Breast epithelium (tissue), 4 donors: ENCODE measurements around the gene DBN1. TPM values are rescaled to one million over a fixed set of nuclear protein-coding genes. Genes with fewer than 3 reads are reported as not detected.

ENCODE experiments used
- DNase-seq, 2 donors: peaks; one replicate each; pipeline ENCODE4 v3.0.0-alpha.2; 2019; ENCODE audit warnings: low spot score in 2 of 2
- H3K27ac ChIP-seq, 2 donors: fragments of 200-600 bp; sonication (generic) in 1 of 2; one replicate each; pipeline ENCODE4 v1.5.1; 2016 to 2019; ENCODE audit warnings: mild to moderate bottlenecking in 1 of 2
- H3K27me3 ChIP-seq, 2 donors: fragments of 200-600 bp; sonication (generic) in 1 of 2; one replicate each; pipeline versions ENCODE4 v1.5.1 to v1.6.0; 2017 to 2019; ENCODE audit warnings: control low read depth in 1 of 2, mild to moderate bottlenecking in 1 of 2
- H3K36me3 ChIP-seq: fragments of 200-600 bp; one replicate; pipeline ENCODE4 v1.5.1; 2019
- H3K4me1 ChIP-seq, 2 donors: fragments of 200-600 bp; sonication (generic); one replicate each; pipeline ENCODE4 v1.5.1; 2016 to 2019; ENCODE audit warnings: control low read depth in 1 of 2
- H3K4me3 ChIP-seq, 3 donors: fragments of 200-600 bp; sonication (generic); 1 replicate in 2 of 3; 2 replicates in 1 of 3; pipeline ENCODE4 v1.5.1; 2016 to 2019; ENCODE audit warnings: mild to moderate bottlenecking in 3 of 3, moderate library complexity in 2 of 3
- H3K9me3 ChIP-seq, 2 donors: fragments of 200-600 bp; sonication (generic) in 1 of 2; one replicate each; pipeline ENCODE4 v1.5.1; 2016 to 2019; ENCODE audit warnings: control low read depth in 1 of 2
- POLR2A ChIP-seq: fragments of 450-650 bp; IDR thresholded peaks from one replicate; pipeline ENCODE4 v1.6.1; 2016; ENCODE audit warnings: antibody characterized with exemption, mild to moderate bottlenecking, moderate library complexity
- POLR2AphosphoS5 ChIP-seq, 3 donors: sonication (generic); formaldehyde crosslinking; IDR thresholded peaks; one replicate each; pipeline ENCODE4 v1.6.1; 2017; ENCODE audit warnings: antibody characterized with exemption in 3 of 3
- intact Hi-C: fragments of 100-400 bp; cut with DNase I; formaldehyde crosslinking; loops from one replicate; pipeline ENCODE4 v1.15.1; 2023; ENCODE audit warnings: low total_unique reads
- total RNA-seq, 3 donors: library from RNA; depleted of rRNA; stranded (reverse); fragments of >200 nt; gene quantifications; one replicate each; pipeline ENCODE4 v1.1.0, GENCODE V29; 2016
- TF ChIP-seq, protein P1 (sequence below), 3 donors: fragments of 450-650 bp; IDR thresholded peaks; one replicate each; pipeline ENCODE4 v1.5.1; 2016 to 2017; ENCODE audit warnings: antibody characterized with exemption in 3 of 3, mild to moderate bottlenecking in 3 of 3, moderate library complexity in 3 of 3

DBN1 gene
- total RNA-seq, 3 donors from 2014 or later = 30.7 to 94.6 (median 61.3) TPM

DNA sequence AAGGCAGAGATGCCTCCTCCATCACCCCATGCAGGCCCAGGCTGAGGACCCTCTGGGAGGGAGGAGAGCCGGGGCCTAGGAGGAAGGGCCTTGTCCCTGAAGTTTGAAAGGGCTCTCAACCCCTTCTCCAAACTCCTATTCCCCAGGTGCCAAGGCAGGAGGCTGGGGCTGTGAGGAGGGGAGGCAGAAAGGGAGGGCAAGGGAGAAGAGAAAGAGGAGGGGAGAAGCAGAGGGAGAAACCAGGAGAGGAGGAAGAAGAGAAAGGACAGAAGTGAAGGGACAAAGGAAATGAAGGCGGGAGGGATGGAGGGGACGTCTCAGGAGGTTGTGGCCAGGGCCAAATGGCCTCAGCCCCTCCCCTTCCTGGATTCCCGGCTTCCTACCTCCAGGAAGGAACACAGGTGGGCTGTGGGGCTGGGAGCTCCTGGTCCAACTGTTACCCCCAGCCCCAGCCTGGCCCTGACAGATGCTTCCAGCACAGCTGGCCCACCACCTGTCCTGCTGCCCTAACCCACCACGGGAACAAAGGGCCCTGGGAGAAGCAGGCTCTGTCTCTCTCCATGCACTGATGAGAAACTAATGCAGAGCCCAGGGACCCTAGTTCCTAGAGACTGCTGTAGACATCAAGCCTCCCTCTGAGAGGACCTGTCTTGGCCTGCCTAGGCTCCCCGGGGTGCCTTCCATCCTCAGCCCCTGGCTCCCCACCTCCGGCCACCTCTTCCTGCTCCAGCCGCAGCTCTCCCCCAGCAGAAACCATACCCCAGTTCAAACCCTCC is 3.5 kb downstream of the DBN1 start:
- Histone ChIP-seq H3K36me3 (no peaks in the 10 kb centered on the region), H3K27me3 (no peaks in the 10 kb centered on the region), H3K9me3 (no peaks in the 10 kb centered on the region), H3K27ac (peak overlapping the region; percentile 36 to 49), H3K4me3 (peak overlapping the region in 1 of 3 donors; percentile 16), H3K4me1 (peaks cover 8 to 14% of the 10 kb centered on the region in 2 donors)
- DNase-seq = no peak
- intact Hi-C loops = no loop called here
- TF ChIP-seq POLR2AphosphoS5 (IDR thresholded peaks at IDR 0.05) (no peak), POLR2A (no peak)
- TF ChIP-seq, protein P1, sequence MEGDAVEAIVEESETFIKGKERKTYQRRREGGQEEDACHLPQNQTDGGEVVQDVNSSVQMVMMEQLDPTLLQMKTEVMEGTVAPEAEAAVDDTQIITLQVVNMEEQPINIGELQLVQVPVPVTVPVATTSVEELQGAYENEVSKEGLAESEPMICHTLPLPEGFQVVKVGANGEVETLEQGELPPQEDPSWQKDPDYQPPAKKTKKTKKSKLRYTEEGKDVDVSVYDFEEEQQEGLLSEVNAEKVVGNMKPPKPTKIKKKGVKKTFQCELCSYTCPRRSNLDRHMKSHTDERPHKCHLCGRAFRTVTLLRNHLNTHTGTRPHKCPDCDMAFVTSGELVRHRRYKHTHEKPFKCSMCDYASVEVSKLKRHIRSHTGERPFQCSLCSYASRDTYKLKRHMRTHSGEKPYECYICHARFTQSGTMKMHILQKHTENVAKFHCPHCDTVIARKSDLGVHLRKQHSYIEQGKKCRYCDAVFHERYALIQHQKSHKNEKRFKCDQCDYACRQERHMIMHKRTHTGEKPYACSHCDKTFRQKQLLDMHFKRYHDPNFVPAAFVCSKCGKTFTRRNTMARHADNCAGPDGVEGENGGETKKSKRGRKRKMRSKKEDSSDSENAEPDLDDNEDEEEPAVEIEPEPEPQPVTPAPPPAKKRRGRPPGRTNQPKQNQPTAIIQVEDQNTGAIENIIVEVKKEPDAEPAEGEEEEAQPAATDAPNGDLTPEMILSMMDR (IDR thresholded peaks at IDR 0.05) = no peak

- H3K4me1 ChIP-seq = peaks cover 8 to 14% of the 10 kb centered on the region in 2 donors
- no peak overlapping the region for H3K4me3 ChIP-seq
- H3K9me3 ChIP-seq = no peaks in the 10 kb centered on the region
- H3K27ac ChIP-seq = peak overlapping the region in 1 of 2 donors; percentile 49
- intact Hi-C loops = no loop called here
- DNase-seq = no peak
- H3K36me3 ChIP-seq = no peaks in the 10 kb centered on the region
- TF ChIP-seq, protein P1 (IDR thresholded peaks at IDR 0.05) = no peak
- TF ChIP-seq POLR2AphosphoS5 (IDR thresholded peaks at IDR 0.05) = no peak
- no peaks in the 10 kb centered on the region for H3K27me3 ChIP-seq
Observed at GRCh38 chr5:177468685-177469628, 4.5 kb downstream of the DBN1 start.

- peaks cover 8 to 14% of the 10 kb centered on the region in 2 donors for H3K4me1 ChIP-seq
- intact Hi-C loops = no loop called here
- H3K27ac ChIP-seq = no peak overlapping the region
- no peaks in the 10 kb centered on the region for H3K27me3 ChIP-seq
- no peaks in the 10 kb centered on the region for H3K9me3 ChIP-seq
- no peaks in the 10 kb centered on the region for H3K36me3 ChIP-seq
- no peak for TF ChIP-seq POLR2A
- TF ChIP-seq, protein P1 (IDR thresholded peaks at IDR 0.05) = no peak
- no peak for TF ChIP-seq POLR2AphosphoS5 (IDR thresholded peaks at IDR 0.05)
- H3K4me3 ChIP-seq = no peak overlapping the region
- no peak for DNase-seq
Observed at GRCh38 chr5:177468329-177468684, 5.1 kb downstream of the DBN1 start.

DNA sequence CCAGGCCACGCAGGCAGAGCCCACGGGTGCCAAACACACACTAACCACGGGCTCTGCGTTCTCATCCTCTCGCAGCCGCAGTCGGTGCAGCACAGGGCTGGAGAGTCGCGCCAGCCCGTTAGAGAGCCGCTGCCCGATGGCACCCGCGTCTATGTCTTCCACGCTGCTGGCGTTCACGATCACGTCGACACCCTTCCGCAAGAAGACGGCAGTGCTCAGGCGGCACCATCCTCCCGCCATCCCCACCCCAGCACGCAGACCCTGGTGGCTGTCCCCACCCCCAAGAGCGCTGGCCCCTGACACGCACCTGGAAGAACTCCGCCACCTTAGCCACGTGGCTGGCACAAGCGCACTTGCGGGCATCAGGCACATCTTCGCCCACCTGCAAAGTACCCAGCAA is 6.0 kb downstream of the DBN1 start:
- intact Hi-C loops = no loop called here
- TF ChIP-seq, protein P1 (IDR thresholded peaks at IDR 0.05) = no peak
- TF ChIP-seq POLR2A = no peak
- TF ChIP-seq POLR2AphosphoS5 (IDR thresholded peaks at IDR 0.05) = no peak
- Histone ChIP-seq H3K4me1 (peaks cover 8 to 13% of the 10 kb centered on the region in 2 donors), H3K4me3 (no peak overlapping the region), H3K27me3 (no peaks in the 10 kb centered on the region), H3K27ac (no peak overlapping the region), H3K36me3 (no peaks in the 10 kb centered on the region), H3K9me3 (no peaks in the 10 kb centered on the region)
- DNase-seq = no peak

DNA sequence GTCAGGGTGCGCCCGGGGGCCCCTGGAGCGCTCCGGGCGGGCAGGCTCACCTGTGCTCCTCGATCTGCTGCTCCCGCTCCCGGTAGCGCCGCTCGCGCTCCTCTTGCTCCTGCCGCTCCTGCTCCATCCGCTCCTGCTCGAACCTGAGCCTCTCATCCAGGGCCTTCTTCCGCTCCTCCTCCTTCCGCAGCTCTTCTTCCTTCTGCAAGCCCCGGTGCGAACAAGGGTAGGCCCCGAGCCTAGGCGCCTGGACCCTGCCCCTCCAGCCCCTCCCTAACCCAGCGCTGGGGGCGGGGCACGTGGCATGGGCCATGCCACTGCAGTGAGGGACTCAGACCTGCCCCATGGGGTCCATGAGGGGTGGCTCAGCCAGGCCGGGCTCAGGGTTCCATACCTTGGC is 6.6 kb downstream of the DBN1 start:
- Histone ChIP-seq H3K9me3 (no peaks in the 10 kb centered on the region), H3K36me3 (no peaks in the 10 kb centered on the region), H3K4me3 (no peak overlapping the region), H3K4me1 (peaks cover 2 to 7% of the 10 kb centered on the region in 2 donors), H3K27ac (no peak overlapping the region), H3K27me3 (no peaks in the 10 kb centered on the region)
- TF ChIP-seq, protein P1 (IDR thresholded peaks at IDR 0.05) = no peak
- TF ChIP-seq POLR2A (no peak), POLR2AphosphoS5 (IDR thresholded peaks at IDR 0.05) (no peak)
- intact Hi-C loops = no loop called here
- DNase-seq = no peak
